Common myeloid progenitor, CD34-positive (primary cell): ENCODE data around the gene PAX5.

Experiments used
- CTCF ChIA-PET: fragments of 350-600 bp; sonication (Branson Sonifier 250); formaldehyde crosslinking; loops from one replicate; lab custom pipeline; 2021; ENCODE audit warnings: antibody characterized with exemption; lab: Charles Lee
- POLR2A ChIA-PET: fragments of 350-600 bp; sonication (Branson Sonifier 250); formaldehyde crosslinking; loops from one replicate; lab custom pipeline; 2021; ENCODE audit warnings: antibody characterized with exemption; lab: Charles Lee
- DNase-seq, 3 donors: peaks; one replicate each; pipeline versions ENCODE4 v3.0.0 to v3.0.0-alpha.2; 2013
- H3K27ac ChIP-seq, 2 experiments: 1 replicate in 1 of 2; 2 replicates in 1 of 2; pipeline ENCODE4 v1.7.0; 2013; ENCODE audit warnings: inconsistent platforms in 2 of 2, low read length in 2 of 2, mild to moderate bottlenecking in 2 of 2, low read depth in 1 of 2, moderate library complexity in 1 of 2; ENCODE audit not compliant: severe bottlenecking in 2 of 2, insufficient read depth in 1 of 2, poor library complexity in 1 of 2
- H3K27me3 ChIP-seq, 5 experiments: replicated peaks in 2 of 5; 1 replicate in 3 of 5; 2 replicates in 2 of 5; pipeline versions ENCODE4 v1.6.1 to v1.7.0; 2013; ENCODE audit warnings: low read length in 4 of 5, mild to moderate bottlenecking in 2 of 5, moderate library complexity in 2 of 5, inconsistent platforms in 1 of 5; ENCODE audit not compliant: insufficient read depth in 5 of 5, control insufficient read depth in 4 of 5
- H3K36me3 ChIP-seq, 4 experiments: 1 replicate in 2 of 4; 2 replicates in 2 of 4; pipeline versions ENCODE4 v1.6.1 to v1.7.0; 2013; ENCODE audit warnings: low read length in 3 of 4, control low read depth in 1 of 4, mild to moderate bottlenecking in 1 of 4; ENCODE audit not compliant: control insufficient read depth in 4 of 4, insufficient read depth in 4 of 4
- H3K4me1 ChIP-seq, 4 experiments: 1 replicate in 3 of 4; 2 replicates in 1 of 4; pipeline versions ENCODE4 v1.6.1 to v1.7.1; 2013; ENCODE audit warnings: low read length in 3 of 4, mild to moderate bottlenecking in 3 of 4, control low read depth in 1 of 4, inconsistent platforms in 1 of 4, moderate library complexity in 1 of 4; ENCODE audit not compliant: control insufficient read depth in 4 of 4, insufficient read depth in 4 of 4; ENCODE audit errors: control extremely low read depth in 1 of 4
- H3K4me3 ChIP-seq, 7 experiments: 1 replicate in 4 of 7; 2 replicates in 3 of 7; pipeline versions ENCODE4 v1.5.1 to v1.7.0; 2013; ENCODE audit warnings: mild to moderate bottlenecking in 7 of 7, low read length in 6 of 7, moderate library complexity in 6 of 7, inconsistent platforms in 2 of 7, low read depth in 2 of 7, control low read depth in 1 of 7; ENCODE audit not compliant: insufficient read depth in 4 of 7, control insufficient read depth in 1 of 7; ENCODE audit errors: extremely low read depth in 1 of 7
- H3K9me3 ChIP-seq, 5 experiments: 1 replicate in 4 of 5; 2 replicates in 1 of 5; pipeline versions ENCODE4 v1.6.1 to v1.7.1; 2013; ENCODE audit warnings: low read length in 4 of 5, mild to moderate bottlenecking in 2 of 5, inconsistent platforms in 1 of 5, low read depth in 1 of 5, moderate library complexity in 1 of 5; ENCODE audit not compliant: control insufficient read depth in 4 of 5, insufficient read depth in 2 of 5; ENCODE audit errors: control extremely low read depth in 1 of 5
- WGBS: methylation state at CpG from one replicate; pipeline ENCODE4 v1.1.5; 2013; ENCODE audit not compliant: insufficient coverage; 5-methylcytosine and 5-hydroxymethylcytosine counted together

Gene PAX5

DNA sequence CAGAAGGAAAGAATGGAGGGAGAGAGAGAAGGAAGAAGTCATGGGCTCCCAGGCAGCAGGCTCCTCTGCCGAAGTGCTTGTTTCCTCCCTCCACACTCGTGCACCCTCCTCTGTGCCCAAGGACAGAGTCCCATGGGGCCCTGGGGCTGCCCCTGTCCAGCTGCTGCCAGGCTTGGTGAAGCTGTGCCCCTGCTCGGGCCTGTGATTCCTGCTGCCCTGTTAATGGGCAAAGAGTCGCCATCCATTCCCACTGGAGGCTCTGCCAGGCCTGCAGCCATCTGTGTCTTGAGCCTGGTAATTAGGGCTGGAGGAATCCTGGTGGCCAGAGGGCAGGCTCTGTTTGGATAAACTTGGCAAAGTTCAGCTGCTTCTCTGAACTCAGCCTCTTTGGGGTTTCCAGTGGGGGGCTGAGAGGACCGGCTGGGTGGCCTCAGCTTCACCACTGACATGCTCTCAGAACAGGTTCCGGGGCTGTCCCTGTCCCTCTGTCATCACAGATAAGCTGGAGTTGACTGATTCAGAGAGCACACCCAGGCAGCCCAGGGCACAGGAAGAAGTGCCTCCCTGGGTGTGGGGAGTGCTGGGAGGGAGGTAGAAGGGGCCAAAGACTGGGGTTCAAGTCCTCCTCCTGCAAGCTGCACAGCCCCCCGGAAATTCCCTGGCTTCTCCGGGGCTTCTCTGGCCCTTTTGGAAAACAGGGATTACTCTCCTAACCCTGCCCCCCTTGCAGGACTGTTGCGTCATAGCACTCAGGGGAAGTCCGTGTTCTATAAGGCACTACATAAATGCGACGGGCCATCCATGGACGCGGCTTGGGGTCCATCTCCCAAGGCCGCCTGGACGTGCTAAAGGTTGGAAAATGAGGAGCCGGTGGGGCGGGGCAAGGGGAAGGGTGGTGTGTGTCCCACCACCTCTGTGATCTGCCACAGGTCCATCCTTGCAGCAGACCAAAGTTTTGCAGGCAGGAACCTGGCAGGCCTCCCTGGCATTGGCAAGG lies 154.8 kb downstream of the PAX5 start:
- Histone ChIP-seq H3K27me3 (peaks cover 0 to 3% (median 0%) of the 10 kb centered on the region in 5 experiments), H3K4me1 (peaks cover 0 to 8% (median 0%) of the 10 kb centered on the region in 4 experiments), H3K36me3 (no peaks in the 10 kb centered on the region), H3K27ac (no peak overlapping the region), H3K9me3 (no peaks in the 10 kb centered on the region), H3K4me3 (no peak overlapping the region)
- CTCF ChIA-PET: interaction anchor here (0.8 to 1.3 kb wide), 3 partner anchors 9 to 12 kb away, joined by 3 to 5 read pairs (median 3); no protein-coding TSS in a partner anchor
- peak in 1 of 3 donors; percentile 9 for DNase-seq
- 86% methylated on average over 17 of the region's 18 CpGs for WGBS
- POLR2A ChIA-PET: no interaction called here

DNA sequence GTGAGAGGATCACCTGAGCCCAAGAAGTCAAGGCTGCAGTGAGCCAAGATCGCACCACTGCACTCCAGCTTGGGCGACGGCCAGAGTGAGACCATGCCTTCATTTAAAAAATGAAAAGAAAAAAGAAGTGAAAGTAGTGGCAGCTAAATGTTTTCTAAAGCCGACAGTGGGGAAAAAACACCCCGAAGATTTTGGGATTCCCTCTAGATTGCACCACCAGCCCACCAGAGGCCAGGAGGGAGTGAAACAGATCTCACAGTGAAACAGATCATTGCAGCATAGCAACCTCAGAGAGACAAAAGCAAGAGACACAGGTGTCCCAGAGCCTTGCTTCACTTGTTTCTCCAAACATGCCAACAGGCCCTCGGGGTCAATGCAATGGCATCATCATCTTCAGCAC lies 156.8 kb downstream of the PAX5 start:
- Histone ChIP-seq H3K27me3 (peaks cover 0 to 1% (median 0%) of the 10 kb centered on the region in 5 experiments), H3K27ac (no peak overlapping the region), H3K4me3 (no peak overlapping the region), H3K36me3 (no peaks in the 10 kb centered on the region), H3K9me3 (no peaks in the 10 kb centered on the region), H3K4me1 (peaks cover 0 to 8% (median 0%) of the 10 kb centered on the region in 4 experiments)
- no peak for DNase-seq
- ChIA-PET POLR2A (no interaction called here), CTCF (interaction anchor here (0.9 to 5.6 kb wide), 3 partner anchors 10 to 433 kb away, joined by 3 to 72 read pairs (median 3); no protein-coding TSS in a partner anchor)
- 98% methylated on average over 6 of the region's 6 CpGs for WGBS

DNA sequence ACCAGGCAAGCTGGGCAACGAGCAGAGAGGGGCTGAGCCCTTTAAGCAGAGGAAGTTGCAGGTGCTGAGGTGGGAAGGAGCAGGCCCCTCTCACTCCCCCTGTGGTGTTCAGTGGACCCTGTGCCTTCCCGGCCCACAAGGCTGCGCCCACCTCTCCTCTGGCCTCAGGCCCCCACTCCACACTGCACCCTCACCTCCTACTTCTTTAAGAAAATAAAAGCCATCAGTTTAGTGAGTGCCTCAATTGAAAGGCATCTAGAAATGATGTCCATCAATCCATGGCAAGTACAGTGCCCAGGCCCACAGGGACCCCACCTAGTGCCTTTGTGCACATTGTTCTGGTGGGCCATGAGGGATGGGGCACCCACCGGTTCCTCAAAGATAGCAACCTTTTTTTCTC lies 158.0 kb downstream of the PAX5 start:
- Histone ChIP-seq H3K4me3 (no peak overlapping the region), H3K4me1 (peaks cover 0 to 8% (median 0%) of the 10 kb centered on the region in 4 experiments), H3K9me3 (no peaks in the 10 kb centered on the region), H3K27ac (no peak overlapping the region), H3K36me3 (no peaks in the 10 kb centered on the region), H3K27me3 (peaks cover 0 to 1% (median 0%) of the 10 kb centered on the region in 5 experiments)
- DNase-seq: no peak
- ChIA-PET CTCF (interaction anchor here (0.9 to 5.6 kb wide), 6 partner anchors 9 to 453 kb away, joined by 3 to 72 read pairs (median 5); no protein-coding TSS in a partner anchor), POLR2A (no interaction called here)
- WGBS: 100% methylated on average over 3 of the region's 4 CpGs

DNA sequence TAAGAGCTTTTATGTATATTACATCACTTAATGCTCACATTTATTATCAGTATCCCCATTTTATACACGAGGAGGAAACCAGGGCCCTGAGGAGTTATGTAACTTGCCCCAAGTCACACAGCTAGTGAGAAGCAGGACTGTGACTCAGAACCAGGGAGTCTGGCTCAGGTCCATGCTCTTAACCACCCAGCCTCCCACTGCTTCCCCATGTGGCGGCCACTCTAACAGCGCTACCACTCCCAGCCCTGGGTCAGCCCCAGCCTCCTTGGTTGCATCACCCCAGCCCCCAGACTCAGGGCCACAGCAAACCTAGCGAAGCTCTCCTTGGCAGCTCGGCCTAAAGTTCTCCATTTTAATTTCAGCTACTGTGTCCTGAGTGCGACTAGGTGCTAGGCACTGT lies 159.1 kb downstream of the PAX5 start:
- Histone ChIP-seq H3K4me3 (no peak overlapping the region), H3K27ac (no peak overlapping the region), H3K9me3 (no peaks in the 10 kb centered on the region), H3K27me3 (peaks cover 0 to 1% (median 0%) of the 10 kb centered on the region in 5 experiments), H3K4me1 (peaks cover 0 to 8% (median 0%) of the 10 kb centered on the region in 4 experiments), H3K36me3 (no peaks in the 10 kb centered on the region)
- ChIA-PET POLR2A (interaction anchor here (1.1 kb wide), 1 partner anchor 114 kb away, joined by 4 read pairs; no protein-coding TSS in a partner anchor), CTCF (interaction anchor here (0.6 to 5.6 kb wide), 9 partner anchors 10 to 536 kb away, joined by 3 to 72 read pairs (median 4); no protein-coding TSS in a partner anchor)
- DNase-seq: no peak
- WGBS: 98% methylated on average over 6 of the region's 6 CpGs

DNA sequence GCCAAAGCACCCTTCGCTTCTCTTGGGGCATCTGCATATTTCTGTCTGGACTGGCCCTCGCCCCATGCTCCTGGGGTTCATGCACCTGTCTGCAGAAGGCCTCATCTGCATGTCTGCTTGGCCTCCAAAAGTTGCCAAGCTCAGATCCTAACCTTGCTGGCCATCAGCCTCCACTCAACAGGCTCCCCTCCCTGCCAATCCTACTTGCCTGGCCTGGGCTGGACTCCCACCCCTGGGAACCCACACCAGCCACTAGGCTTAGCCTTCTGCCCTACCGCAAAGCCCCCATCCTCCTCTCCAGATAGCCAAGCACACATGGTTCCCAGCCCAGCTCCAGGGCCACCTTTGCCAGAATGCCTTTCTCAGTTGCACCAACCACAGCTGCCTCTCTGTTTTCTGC lies 159.8 kb downstream of the PAX5 start:
- ChIA-PET CTCF (interaction anchor here (1.0 to 5.6 kb wide), 14 partner anchors 11 to 519 kb away, joined by 3 to 72 read pairs (median 6); no protein-coding TSS in a partner anchor), POLR2A (no interaction called here)
- peaks cover 0 to 8% (median 0%) of the 10 kb centered on the region in 4 experiments for H3K4me1 ChIP-seq
- WGBS: 100% methylated on average over 3 of the region's 3 CpGs
- H3K9me3 ChIP-seq: no peaks in the 10 kb centered on the region
- H3K27ac ChIP-seq: no peak overlapping the region
- no peak for DNase-seq
- H3K4me3 ChIP-seq: no peak overlapping the region
- H3K27me3 ChIP-seq: peaks cover 0 to 4% (median 0%) of the 10 kb centered on the region in 5 experiments
- no peaks in the 10 kb centered on the region for H3K36me3 ChIP-seq

DNA sequence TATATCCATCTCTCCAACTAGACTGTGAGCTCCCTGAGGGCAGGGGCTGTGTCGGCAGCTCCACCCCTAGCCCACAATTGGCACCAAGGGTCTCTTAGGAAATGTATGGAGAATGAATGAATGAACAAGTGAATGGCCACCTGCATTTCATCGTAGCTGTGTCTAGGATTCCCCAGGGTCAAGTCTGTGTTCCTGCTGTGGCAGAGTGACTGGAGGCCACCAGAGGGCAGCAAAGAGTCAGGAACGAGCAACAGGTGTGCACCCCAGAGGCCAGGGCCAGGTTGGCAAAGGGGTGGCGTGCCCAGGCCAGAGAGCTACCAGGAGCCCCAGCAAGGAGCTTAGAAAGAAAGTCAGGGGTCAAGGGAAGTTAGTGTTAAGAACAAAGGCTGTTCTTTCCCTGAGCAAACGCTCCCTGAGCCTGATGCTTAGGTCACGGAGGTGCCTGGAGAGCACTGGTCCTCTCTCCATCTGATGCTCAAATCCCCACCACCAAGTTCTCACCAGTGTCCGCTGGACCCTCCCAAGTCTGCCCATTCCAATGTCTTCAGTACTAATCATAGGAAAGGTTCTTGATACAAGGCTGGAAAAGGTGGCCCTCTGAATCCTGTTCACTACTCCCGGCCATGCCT lies 160.7 kb downstream of the PAX5 start:
- 70% methylated on average over 6 of the region's 8 CpGs for WGBS
- ChIA-PET CTCF (interaction anchor here (0.8 to 5.6 kb wide), 46 partner anchors 9 to 490 kb away, joined by 3 to 72 read pairs (median 4); no protein-coding TSS in a partner anchor), POLR2A (no interaction called here)

More for the DNA sequence above, 160.7 kb downstream of the PAX5 start:
- no peaks in the 10 kb centered on the region for H3K36me3 ChIP-seq
- peaks cover 0 to 12% (median 3%) of the 10 kb centered on the region in 5 experiments for H3K27me3 ChIP-seq
- peak; percentile 58 to 77 (median 68) for DNase-seq
- H3K4me1 ChIP-seq: peaks cover 0 to 8% (median 0%) of the 10 kb centered on the region in 4 experiments
- no peak overlapping the region for H3K4me3 ChIP-seq
- no peaks in the 10 kb centered on the region for H3K9me3 ChIP-seq
- no peak overlapping the region for H3K27ac ChIP-seq
